Stimulated activated CD4-positive, alpha-beta T cell treated with anti-CD3 and anti-CD28 coated beads, Interleukin-1b, Interleukin-23, amount 100 ng/mL, for 48 hours (primary cell): ENCODE data around the gene CEP250.

Experiments
- DNase-seq: peaks from one replicate; pipeline ENCODE4 v3.0.0-alpha.2; 2020

The CEP250 gene

DNA sequence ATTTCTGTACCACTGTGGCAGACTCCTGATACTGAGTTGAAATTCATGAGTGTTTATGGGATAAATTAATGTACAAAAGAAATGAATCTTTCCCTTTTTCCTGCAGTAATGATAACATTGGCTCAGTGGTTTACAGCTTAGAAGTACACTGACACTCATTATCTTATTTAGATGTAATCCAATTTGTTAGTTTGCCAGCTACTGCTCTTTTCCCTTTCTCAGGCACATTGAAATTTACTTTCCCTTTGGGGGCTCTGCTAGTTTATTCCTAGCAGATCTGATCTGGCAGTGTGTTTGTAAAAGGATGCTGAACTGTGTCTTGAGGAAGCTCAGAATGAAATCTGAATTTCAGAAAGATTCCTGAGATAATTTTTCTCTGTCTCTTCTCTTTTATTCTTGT lies 3.0 kb downstream of the CEP250 start:
- DNase-seq, result no peak

DNA sequence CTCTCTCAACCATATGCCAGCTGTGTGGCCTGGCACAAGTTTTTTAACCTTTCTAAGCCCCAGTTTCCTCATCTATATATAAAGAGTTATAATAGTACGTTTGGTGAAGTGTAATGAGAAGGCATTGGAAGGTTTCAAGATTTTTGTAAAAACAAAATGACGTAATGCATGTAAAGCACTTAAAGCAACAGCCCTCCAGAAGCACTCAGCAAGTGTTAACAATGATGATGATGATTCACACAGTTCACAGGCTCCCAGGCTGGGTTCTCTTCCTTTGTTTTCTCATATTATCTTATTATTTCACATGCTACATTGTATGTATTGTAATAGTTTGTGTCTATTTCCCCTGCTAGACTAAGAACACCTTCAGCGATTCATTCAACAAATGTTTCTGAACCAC lies 6.2 kb downstream of the CEP250 start:
- DNase-seq, result no peak

DNA sequence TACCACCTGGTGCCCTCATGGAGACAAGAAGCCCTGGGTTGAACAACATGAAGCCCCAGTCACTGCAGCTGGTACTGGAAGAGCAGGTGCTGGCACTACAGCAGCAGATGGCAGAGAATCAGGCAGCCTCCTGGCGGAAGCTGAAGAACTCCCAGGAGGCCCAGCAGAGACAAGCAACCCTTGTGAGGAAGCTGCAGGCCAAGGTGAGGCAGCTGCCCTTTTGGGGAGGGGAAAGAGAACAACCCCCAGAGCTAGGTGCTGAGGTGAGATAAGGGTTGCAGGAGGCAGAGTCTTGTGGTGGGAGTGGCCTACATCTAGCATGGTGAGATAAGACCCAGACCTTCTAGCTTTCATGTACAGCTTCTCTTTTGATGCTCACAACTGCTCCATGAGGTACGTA lies 7.0 kb downstream of the CEP250 start:
- DNase-seq, result no peak

DNA sequence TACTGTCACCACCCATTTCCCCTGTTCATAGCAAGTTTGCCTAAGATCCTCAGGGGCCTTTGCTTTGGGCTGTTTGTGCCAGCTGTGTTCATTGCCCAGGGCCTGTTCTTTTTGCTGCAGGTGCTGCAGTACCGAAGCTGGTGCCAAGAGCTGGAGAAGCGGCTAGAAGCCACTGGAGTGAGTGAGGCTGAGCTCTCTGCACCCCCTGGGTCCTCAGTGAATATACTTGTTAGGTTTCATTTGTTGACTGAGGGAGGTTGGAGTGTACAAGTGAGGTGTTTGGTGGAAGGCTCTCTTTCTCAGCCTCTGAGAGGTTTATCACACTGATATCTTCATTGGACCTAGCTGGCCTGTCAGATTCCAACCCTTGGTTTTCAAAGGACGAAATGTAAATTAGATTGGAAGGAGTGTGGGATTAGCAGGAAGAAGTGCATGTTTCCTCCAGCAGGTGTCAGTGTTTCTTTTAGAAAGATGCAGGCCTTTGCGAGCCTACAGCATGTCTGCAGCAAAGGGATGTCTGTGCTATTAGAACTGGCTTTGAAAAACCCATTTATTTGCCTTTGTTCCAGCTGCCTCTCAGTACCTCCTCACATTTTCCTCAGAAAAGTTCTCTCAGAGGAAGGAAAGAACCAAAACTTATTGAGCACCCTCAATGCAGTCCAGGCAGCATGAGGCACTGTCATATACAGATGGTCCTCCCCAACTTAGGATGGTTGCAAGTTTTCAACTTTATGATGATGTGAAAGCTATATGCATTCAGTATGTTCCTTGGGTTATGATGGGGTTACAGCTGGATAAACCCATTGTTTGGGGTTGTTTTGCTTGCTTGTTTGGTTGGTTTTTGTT lies 8.3 kb downstream of the CEP250 start:
- peak; percentile 24 for DNase-seq

DNA sequence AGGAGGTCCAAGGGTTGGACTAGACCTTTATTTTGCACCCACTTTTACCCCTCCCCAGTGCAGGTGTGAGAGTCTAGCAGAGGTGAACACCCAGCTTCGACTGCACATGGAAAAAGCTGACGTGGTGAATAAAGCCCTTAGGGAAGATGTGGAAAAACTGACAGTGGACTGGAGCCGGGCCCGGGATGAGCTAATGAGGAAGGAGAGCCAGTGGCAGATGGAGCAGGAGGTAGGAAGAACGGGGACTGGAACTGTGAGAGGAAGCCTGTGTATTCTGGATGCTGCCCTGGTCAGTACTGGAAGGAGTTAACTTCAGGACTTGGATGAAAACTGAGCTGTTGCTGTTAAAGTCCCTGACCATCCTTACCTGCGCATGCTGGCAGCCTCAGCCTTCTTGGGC lies 10.6 kb downstream of the CEP250 start:
- no peak for DNase-seq

DNA sequence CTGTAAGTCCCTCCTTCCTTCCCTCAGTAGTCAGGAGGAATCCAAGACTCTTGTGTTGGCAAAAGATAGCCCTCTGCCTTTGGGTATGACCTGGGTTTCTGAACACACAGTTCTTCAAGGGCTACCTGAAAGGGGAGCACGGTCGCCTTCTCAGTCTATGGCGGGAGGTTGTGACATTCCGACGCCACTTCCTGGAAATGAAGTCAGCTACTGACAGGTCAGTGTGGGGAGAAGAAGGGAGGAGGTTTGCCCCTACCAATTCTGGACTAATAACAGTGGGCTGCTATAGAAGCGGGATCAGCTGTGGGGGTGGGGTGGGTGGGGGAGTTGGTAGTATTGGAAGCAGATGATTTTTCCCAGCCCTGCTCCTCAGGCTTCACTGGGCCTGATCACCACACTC lies 11.5 kb downstream of the CEP250 start:
- no peak for DNase-seq

DNA sequence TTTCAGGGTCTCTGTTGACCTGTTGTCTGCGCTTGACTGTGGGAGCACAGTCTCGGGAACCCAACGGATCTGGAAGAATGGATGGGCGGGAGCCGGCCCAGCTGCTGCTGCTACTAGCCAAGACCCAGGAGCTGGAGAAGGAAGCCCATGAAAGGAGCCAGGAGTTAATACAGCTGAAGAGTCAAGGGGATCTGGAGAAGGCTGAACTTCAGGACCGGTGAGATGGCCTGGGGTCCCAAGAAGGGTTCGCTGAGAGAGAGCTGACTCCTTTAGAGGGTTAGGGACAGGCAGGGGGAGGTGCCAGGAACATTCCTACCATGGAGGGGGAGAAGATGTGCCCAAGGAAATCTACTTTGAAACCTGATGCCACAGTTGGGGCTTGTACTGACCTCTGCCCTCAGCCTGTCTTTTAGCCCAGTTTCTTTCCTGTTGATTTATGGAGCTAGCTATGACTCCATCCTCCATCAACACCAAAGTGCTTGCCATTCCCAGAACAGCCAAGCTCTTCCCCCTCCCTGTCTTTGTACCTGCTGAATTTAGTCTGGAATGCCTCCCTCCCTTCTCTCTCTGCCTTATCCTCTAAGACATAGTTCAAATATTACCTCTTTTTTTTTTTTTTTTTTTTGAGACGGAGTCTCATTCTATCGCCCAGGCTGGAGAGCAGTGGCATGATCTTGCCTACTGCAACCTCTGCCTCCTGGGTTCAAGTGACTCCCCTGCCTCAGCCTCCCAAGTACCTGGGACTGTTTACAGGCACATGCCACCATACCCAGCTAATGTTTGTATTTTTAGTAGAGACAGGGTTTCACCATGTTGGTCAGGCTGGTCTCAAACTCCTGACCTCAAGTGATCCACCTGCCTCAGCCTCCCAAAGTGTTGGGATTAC lies 12.2 kb downstream of the CEP250 start:
- DNase-seq, result no peak

DNA sequence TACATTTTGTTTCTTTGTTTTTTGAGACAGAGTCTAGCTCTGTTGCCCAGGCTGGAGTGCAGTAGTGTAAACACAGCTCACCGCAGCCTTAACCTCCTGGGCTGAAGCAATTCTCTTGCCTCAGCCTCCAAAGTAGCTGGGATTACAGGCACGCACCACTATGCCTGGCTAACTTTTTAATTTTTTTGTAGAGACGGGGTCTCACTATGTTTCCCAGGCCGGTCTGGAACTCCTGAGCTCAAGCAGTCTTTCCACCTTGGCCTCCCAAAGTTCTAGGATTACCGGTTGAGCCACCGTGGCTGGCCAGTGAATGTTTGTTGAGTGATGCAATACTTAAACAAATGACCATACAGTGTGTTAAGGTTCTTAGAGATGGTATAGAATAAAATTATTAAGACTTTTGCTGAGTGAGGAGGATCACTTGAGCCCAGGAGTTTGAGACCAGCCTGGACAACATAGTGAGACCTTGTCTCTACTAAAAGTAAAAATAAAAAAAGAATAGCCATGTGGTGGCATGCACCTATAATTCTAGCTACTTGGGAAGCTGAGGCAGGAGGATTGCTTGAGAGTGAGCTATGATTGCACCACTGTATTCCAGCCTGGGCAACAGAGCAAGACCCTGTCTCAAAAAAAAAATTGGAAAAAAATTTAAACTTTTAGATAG lies 13.4 kb downstream of the CEP250 start:
- DNase-seq, result no peak

DNA sequence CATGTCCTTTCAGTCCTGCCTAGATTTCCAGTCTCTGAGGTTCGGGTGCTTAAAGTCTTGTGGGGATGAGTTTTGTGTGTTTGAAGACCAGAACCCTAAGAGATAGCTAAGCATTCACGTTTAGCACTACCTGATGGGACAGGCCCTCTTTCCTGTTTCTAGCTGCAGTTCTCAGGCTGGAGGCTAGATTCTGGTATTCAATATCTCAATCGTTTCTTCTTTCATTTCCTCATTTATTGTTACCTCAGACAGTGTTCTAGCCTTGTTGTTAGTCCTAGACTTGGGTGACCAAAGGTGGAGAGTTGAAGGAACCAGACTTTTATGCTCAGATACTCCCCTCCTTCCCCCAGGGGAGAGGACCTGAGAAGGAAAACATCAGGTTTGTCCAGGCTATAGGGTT lies 16.8 kb downstream of the CEP250 start:
- DNase-seq, result no peak

DNA sequence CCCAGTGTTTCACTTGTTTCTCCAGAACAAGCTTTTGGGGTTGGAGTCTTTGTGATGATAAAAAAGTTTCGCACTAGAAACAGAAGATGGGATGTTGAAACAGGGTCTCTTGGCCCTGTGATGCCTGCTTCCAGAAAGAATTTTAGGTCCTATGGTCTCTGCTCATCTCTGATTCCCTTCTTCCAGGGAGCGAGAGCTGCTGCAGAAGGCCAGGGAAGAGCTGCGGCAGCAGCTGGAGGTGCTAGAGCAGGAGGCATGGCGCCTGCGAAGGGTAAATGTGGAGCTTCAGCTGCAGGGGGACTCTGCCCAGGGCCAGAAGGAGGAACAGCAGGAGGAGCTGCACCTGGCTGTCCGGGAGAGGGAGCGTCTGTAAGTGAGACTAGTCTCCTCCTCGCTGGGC lies 18.3 kb downstream of the CEP250 start:
- no peak for DNase-seq

DNA sequence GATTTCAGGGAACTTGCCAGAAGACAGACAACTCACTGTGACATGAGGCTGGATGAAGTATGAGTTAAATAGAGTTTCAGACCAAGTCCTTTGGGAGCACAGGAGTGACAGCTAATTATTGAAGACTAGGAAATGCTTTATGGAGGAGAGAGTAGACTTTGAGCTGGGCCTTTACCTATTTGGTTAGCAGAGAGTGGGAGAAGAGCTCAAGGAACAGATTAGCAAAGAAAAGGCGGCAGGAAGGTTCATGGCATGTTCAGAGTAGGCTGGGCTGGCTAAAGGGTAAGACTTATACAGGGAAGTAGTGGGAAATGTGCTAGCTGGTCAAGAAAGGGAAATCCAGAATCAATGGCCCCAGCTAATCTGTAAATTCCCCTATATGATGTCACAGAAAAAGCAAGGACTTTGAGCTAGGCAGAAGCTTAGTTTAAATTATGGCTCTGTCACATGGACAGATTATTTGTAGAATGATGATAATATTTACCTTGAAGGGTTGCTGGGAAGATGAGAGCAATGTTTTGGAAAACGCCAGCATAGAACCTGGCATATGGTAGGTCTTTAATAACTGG lies 19.0 kb downstream of the CEP250 start:
- no peak for DNase-seq

DNA sequence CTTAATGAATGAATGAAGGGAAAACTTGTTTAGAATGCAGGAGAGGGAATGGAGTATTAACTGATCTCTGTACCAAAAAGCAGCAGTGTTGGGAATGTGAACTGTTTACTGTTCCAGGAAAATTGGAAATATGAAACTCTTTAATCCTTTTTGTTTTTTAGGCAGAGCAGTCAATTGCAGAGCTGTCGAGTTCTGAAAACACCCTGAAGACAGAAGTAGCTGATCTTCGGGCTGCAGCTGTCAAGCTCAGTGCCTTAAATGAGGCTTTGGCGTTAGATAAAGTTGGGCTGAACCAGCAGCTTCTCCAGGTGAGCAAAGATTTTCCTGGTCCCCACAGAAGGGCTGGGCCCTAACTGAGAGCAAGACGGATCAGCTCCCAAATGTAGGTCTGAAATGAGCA lies 20.9 kb downstream of the CEP250 start:
- DNase-seq, result no peak

DNA sequence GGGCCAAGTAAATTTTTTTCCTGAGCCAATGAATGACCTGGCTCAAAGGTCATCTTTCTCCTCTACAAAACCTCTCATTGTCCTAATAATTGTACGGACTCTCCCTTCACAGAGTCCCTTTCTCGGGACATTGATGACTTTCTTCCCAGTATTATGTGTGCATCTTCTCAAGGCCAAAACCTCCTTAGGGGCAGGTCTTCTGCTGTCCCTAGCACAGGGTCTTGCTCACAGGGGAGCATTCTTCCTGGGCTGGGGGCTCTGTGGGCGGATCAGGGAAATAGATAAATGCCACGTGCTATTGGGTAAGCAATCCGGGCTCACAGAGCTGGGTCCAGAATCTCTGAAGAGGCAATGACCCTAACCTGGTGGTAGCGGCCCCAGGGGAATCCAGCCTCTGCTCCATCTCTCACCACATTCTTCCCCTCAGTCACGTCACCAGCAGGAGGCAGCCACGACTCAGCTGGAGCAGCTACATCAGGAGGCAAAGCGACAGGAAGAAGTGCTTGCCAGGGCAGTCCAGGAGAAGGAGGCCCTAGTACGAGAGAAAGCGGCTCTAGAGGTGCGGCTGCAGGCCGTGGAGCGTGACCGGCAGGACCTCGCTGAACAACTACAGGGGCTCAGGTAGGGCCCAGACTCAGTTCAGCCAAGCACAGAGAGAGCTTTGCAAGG lies 23.5 kb downstream of the CEP250 start:
- DNase-seq, result no peak

DNA sequence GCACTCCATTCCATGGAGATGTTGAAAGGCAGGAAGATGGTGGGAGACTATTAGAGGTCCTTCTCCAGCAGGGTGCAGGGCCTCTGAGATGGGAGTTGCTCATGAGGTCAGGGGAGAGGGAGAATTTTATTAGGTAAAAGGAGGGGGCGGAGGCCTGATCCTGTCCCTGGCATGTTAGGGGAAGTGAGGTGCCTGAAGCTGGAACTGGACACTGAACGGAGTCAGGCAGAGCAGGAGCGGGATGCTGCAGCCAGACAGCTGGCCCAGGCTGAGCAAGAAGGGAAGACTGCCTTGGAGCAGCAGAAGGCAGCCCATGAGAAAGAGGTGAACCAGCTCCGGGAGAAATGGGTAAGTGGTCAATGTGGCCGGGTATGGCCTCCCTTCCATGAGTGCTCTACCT lies 24.4 kb downstream of the CEP250 start:
- no peak for DNase-seq

DNA sequence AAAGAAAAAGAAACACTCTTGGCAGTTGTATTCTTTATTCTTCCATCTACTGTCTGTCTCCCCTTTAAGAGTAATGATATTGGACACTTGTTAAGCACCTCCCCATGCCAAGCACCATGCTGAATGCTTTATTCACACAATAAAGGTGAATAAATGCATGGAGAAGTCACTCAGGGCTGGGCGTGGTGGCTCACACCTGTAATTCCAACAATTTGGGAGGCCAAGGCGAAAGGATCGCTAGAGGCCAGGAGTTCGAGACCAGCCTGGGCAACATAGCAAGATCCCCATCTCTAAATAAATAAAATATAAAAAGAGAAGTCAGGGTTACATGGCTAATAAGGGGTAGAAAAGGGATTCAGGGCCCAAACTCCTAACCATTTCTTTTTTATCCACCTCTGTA lies 32.1 kb downstream of the CEP250 start:
- DNase-seq, result no peak

DNA sequence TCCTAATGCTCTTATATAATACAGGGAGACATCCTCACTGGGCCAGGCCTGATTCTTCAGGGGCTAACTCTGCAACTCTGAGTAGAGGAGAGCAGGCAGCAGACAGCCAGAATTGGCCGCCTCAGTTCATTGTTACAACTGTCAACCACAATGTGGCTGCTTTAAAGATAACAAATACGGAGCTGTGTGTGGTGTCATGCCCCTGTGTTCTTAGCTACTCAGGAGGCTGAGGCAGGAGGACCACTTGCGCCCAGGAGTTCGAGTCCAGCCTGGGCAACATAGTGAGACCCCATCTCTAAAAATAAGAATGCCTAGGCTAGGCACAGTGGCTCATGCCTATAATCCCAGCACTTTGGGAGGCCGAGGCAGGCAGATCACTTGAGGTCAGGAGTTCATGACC lies 34.3 kb downstream of the CEP250 start:
- no peak for DNase-seq

DNA sequence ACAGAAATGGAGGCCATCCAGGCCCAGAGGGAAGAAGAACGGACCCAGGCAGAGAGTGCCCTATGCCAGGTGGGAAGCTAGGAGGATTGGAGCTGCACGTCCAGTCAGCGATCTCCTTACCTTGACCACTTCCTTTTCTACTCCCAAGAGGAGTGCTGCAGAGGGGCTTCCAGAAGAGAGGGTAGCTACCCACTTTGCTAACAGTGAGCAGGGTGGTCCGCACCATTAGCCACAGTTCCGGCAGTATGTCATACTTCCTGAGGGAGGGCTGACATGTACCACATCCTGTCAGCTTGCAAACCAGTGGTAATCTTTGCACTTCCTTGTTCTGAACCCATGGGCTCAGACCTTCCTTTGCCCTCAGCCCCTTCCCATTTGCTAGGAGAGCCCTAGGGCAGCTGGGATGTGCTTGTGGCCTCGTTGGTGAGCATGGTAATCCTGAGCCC lies 35.4 kb downstream of the CEP250 start:
- peak; percentile 47 for DNase-seq

DNA sequence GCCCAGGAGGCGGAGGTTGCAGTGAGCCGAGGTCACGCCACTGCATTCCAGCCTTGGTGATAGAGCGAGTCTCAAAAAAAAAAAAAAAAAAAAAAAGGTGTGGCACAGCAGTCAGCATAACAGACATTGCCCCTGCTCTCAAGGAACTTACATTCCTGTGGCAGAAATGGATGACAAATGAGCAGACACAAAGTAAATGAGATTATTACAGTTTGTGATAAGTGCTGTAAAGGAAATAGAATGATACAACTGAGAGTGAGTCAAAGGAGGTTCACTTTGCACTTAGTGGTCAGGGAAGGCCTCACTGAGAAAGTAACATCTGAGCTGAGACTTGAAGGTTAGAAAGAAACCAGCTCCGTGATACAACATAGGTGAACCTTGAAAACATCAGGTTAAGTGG lies 36.4 kb downstream of the CEP250 start:
- no peak for DNase-seq

DNA sequence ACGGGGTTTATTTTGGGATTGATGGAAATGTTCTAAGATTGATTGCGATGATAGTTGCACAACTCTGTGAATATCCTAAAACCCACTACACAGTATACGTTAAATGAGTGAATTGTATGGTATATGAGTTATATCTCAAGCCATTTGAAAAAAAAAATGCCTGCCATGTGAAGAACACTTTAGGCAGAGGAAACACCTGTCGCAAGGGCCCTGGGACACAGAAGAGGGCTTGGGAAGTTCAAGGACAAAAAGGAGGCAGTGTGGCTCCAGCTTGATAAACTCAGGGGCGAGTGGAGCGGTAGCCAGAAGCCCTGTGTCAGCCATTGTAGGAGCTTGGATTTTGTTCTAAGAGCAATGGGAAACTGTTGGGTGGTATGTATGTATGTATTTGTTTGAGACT lies 37.0 kb downstream of the CEP250 start:
- no peak for DNase-seq

DNA sequence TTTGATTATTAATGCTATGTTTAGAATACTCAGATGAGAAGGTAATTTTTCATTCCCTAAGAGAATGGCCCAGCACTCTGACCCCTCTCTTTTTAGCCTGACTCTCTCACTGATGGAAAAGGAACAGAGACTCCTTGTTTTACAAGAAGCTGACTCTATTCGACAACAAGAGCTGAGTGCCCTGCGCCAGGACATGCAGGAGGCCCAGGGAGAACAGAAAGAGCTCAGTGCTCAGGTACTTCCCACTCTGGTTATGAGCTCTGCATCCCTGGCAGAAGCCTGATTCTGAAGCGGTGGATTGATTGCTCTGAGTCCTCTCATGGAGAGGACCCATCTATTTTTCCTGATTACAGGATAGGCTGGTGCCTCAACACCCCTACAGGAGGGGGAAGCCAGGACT lies 41.1 kb downstream of the CEP250 start:
- DNase-seq, result no peak

DNA sequence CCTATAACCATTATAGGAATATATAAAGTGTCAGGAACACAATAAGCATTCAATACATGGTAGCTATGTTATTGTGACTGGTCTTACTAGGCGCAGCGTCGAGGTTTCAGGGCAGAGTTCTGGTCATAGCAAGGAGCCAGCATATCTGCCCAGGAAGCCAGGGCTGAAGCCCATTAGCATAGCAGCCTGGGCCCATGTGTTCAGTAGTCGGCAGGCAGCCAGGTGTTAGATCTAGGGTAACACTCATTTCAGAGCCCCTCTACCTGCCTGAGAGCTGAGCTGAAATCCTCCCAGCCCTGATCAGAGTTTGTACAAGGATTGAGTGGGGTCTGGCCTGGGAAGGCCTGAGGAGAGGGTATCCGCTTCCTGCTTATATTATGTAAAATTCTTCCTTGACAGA lies 41.9 kb downstream of the CEP250 start:
- no peak for DNase-seq

DNA sequence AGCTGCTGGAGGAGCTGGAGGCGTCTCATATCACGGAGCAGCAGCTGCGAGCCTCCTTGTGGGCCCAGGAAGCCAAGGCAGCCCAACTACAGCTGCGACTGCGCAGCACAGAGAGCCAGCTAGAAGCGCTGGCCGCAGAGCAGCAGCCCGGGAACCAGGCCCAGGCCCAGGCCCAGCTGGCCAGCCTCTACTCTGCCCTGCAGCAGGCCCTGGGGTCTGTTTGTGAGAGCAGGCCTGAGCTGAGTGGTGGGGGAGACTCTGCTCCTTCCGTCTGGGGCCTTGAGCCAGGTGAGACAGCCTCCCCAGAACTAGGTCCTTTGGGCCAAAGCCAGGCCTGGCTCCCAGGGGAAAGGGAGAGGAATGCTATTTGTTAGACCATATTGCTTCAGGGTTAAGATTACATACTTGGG lies 42.4 kb downstream of the CEP250 start:
- no peak for DNase-seq

DNA sequence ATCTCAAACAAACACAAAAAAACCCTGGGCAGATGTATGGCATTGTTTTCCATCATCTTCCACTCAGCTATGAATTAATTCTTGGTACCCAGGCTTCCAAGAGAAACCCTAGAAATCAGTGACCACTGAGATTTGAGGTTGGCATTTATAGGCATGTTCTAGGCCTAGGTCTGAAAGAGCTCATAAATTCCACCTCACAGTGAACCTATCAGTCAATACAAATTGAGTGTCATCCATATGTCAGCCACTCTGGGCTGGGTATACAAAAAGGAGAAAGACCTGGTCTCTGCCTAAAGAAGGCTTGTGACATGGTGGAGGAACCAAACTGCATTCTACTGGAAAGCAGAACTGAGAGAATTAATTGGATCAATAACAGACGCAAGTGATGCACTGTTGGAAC lies 43.9 kb downstream of the CEP250 start:
- no peak for DNase-seq
